Measurements from ENCODE around the gene SUSD4. TPM values are rescaled to one million over a fixed set of nuclear protein-coding genes. Genes with fewer than 3 reads are reported as not detected.

SUSD4 gene
- total RNA-seq, 2 donors from 2014 or later: 0.58 to 0.92 TPM

DNA sequence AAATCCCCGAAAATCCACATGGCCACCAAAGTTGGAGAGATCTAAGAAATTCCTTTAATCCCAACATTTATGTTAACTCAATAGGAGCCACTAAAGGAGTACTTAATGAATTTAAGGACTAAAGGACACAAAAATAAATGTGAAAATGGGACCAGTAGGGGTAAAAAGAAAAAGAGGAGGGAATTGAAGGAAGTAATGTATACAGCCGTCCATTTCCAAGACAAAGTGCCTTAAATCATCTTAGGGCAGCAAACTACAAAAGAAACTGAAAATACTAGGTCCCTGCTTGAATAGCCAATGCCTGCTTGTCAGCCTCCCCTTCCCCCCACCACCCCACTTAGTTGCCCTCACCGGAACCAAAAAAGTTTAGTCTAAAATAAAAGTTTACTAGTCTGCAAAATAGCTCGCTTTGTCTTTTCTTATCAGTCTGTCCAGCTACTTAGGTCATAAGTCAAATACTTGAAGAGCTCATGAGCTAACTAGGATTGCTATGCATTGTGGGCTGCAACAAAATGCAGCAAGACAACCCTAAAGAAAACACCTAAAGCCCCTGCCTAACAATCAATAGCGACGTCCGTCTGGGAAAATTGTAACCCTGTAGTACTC, 154.6 kb downstream of the SUSD4 start:
- Mint-ChIP-seq H3K9me3 (no peaks in the 10 kb centered on the region), H3K27me3 (ENCODE audit: insufficient read depth) (peaks cover 2% of the 10 kb centered on the region), H3K36me3 (ENCODE audit: low read depth) (no peaks in the 10 kb centered on the region), H3K4me1 (peaks cover 26% of the 10 kb centered on the region), H3K4me3 (no peak overlapping the region), H3K27ac (no peak overlapping the region)
- H3K4me1 ChIP-seq (ENCODE audit: control insufficient read depth, insufficient read depth, low read length): peaks cover 15% of the 10 kb centered on the region
- H3K27me3 ChIP-seq (ENCODE audit: control insufficient read depth, insufficient read depth, low read length, poor library complexity, severe bottlenecking): no peaks in the 10 kb centered on the region
- no peak overlapping the region for H3K4me3 ChIP-seq (ENCODE audit: low read length)
- no peak overlapping the region for H3K27ac ChIP-seq (ENCODE audit: low read depth, low read length)
- no peaks in the 10 kb centered on the region for H3K9me3 ChIP-seq (ENCODE audit: control insufficient read depth, low read length)
- 85 to 94% methylated on average over 3 to 7 of the region's 7 CpGs for WGBS, 2 experiments (ENCODE audit: insufficient coverage in 1 of 2, insufficient read length in 1 of 2)
- no peaks in the 10 kb centered on the region for H3K36me3 ChIP-seq (ENCODE audit: control insufficient read depth, insufficient read depth, low read length)
- no peak for DNase-seq
- TF ChIP-seq, protein P1, sequence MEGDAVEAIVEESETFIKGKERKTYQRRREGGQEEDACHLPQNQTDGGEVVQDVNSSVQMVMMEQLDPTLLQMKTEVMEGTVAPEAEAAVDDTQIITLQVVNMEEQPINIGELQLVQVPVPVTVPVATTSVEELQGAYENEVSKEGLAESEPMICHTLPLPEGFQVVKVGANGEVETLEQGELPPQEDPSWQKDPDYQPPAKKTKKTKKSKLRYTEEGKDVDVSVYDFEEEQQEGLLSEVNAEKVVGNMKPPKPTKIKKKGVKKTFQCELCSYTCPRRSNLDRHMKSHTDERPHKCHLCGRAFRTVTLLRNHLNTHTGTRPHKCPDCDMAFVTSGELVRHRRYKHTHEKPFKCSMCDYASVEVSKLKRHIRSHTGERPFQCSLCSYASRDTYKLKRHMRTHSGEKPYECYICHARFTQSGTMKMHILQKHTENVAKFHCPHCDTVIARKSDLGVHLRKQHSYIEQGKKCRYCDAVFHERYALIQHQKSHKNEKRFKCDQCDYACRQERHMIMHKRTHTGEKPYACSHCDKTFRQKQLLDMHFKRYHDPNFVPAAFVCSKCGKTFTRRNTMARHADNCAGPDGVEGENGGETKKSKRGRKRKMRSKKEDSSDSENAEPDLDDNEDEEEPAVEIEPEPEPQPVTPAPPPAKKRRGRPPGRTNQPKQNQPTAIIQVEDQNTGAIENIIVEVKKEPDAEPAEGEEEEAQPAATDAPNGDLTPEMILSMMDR (conservative IDR thresholded peaks at IDR 0.05): no peak
- no peak overlapping the region for H3K9ac ChIP-seq (ENCODE audit: extremely low read depth, low read length, poor library complexity, severe bottlenecking)

GRCh38 chr1:223208164-223209076, 155.6 kb downstream of the SUSD4 start:
- Histone ChIP-seq H3K9me3 (ENCODE audit: control insufficient read depth, low read length) (no peaks in the 10 kb centered on the region), H3K27me3 (ENCODE audit: control insufficient read depth, insufficient read depth, low read length, poor library complexity, severe bottlenecking) (no peaks in the 10 kb centered on the region), H3K4me3 (ENCODE audit: low read length) (no peak overlapping the region), H3K27ac (ENCODE audit: low read depth, low read length) (no peak overlapping the region), H3K4me1 (ENCODE audit: control insufficient read depth, insufficient read depth, low read length) (peaks cover 18% of the 10 kb centered on the region), H3K36me3 (ENCODE audit: control insufficient read depth, insufficient read depth, low read length) (no peaks in the 10 kb centered on the region), H3K9ac (ENCODE audit: extremely low read depth, low read length, poor library complexity, severe bottlenecking) (no peak overlapping the region)
- DNase-seq: no peak
- TF ChIP-seq, protein P1 (conservative IDR thresholded peaks at IDR 0.05): no peak
- H3K27me3 Mint-ChIP-seq (ENCODE audit: insufficient read depth): no peaks in the 10 kb centered on the region
- H3K36me3 Mint-ChIP-seq (ENCODE audit: low read depth): no peaks in the 10 kb centered on the region
- H3K9me3 Mint-ChIP-seq: no peaks in the 10 kb centered on the region
- peaks cover 35% of the 10 kb centered on the region for H3K4me1 Mint-ChIP-seq
- no peak overlapping the region for H3K27ac Mint-ChIP-seq
- no peak overlapping the region for H3K4me3 Mint-ChIP-seq
- WGBS, 2 experiments (ENCODE audit: insufficient coverage in 1 of 2, insufficient read length in 1 of 2): 81 to 93% methylated on average over 6 to 12 of the region's 13 CpGs

- H3K36me3 Mint-ChIP-seq (ENCODE audit: low read depth): no peaks in the 10 kb centered on the region
- no peak overlapping the region for H3K4me3 Mint-ChIP-seq
- no peaks in the 10 kb centered on the region for H3K36me3 ChIP-seq (ENCODE audit: control insufficient read depth, insufficient read depth, low read length)
- no peak overlapping the region for H3K4me3 ChIP-seq (ENCODE audit: low read length)
- H3K27ac ChIP-seq (ENCODE audit: low read depth, low read length): no peak overlapping the region
- peaks cover 43% of the 10 kb centered on the region for H3K4me1 Mint-ChIP-seq
- TF ChIP-seq, protein P1 (conservative IDR thresholded peaks at IDR 0.05): no peak
- no peaks in the 10 kb centered on the region for H3K9me3 Mint-ChIP-seq
- no peaks in the 10 kb centered on the region for H3K9me3 ChIP-seq (ENCODE audit: control insufficient read depth, low read length)
- DNase-seq: no peak
- H3K27ac Mint-ChIP-seq: no peak overlapping the region
- no peak overlapping the region for H3K9ac ChIP-seq (ENCODE audit: extremely low read depth, low read length, poor library complexity, severe bottlenecking)
- peaks cover 26% of the 10 kb centered on the region for H3K4me1 ChIP-seq (ENCODE audit: control insufficient read depth, insufficient read depth, low read length)
- no peaks in the 10 kb centered on the region for H3K27me3 Mint-ChIP-seq (ENCODE audit: insufficient read depth)
- WGBS, 2 experiments (ENCODE audit: insufficient coverage in 1 of 2, insufficient read length in 1 of 2): 75 to 84% methylated on average over 3 of the region's 3 CpGs
- H3K27me3 ChIP-seq (ENCODE audit: control insufficient read depth, insufficient read depth, low read length, poor library complexity, severe bottlenecking): no peaks in the 10 kb centered on the region
Measured at GRCh38 chr1:223207293-223208066, 156.5 kb downstream of the SUSD4 start.
